ENCODE results near the gene ZNF827.

- TF ChIP-seq, protein P1, sequence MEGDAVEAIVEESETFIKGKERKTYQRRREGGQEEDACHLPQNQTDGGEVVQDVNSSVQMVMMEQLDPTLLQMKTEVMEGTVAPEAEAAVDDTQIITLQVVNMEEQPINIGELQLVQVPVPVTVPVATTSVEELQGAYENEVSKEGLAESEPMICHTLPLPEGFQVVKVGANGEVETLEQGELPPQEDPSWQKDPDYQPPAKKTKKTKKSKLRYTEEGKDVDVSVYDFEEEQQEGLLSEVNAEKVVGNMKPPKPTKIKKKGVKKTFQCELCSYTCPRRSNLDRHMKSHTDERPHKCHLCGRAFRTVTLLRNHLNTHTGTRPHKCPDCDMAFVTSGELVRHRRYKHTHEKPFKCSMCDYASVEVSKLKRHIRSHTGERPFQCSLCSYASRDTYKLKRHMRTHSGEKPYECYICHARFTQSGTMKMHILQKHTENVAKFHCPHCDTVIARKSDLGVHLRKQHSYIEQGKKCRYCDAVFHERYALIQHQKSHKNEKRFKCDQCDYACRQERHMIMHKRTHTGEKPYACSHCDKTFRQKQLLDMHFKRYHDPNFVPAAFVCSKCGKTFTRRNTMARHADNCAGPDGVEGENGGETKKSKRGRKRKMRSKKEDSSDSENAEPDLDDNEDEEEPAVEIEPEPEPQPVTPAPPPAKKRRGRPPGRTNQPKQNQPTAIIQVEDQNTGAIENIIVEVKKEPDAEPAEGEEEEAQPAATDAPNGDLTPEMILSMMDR (IDR thresholded peaks at IDR 0.05), result no peak
- TF ChIP-seq POLR2A (IDR thresholded peaks at IDR 0.05), result no peak
These were observed 5.5 kb downstream of the ZNF827 start for GRCh38 chr4:145933134-145933533.

Data from thyroid gland (tissue), 4 donors.